ENCODE measurements around the gene BDP1.
"Not testable (repeated sequence)": the region's sequence is repeated elsewhere in the genome, so short reads cannot be mapped to it uniquely, and the experiment has no call there.

Gene BDP1

DNA sequence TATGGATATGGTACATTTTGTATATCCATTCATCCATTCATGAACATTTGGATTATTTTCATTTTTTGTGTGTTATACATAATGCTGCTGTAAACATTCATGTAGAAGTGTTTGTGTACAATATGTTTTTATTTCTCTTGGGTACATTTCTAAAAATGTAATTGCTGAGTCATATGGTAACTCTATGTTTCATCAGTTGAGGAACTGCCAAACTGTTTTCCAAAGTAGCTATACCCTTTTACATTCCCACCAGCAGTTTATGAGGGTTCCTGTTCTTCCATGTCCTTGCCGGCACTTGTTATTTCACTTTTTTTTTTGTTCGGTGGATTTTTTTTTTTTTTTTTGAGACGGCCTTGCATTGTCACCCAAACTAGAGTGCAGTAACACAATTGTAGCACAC lies 77.7 kb downstream of the BDP1 start:
- H3K4me3 ChIP-seq (ENCODE audit: control insufficient read depth, low read depth, low read length), result no peak overlapping the region
- TF ChIP-seq, protein P1, sequence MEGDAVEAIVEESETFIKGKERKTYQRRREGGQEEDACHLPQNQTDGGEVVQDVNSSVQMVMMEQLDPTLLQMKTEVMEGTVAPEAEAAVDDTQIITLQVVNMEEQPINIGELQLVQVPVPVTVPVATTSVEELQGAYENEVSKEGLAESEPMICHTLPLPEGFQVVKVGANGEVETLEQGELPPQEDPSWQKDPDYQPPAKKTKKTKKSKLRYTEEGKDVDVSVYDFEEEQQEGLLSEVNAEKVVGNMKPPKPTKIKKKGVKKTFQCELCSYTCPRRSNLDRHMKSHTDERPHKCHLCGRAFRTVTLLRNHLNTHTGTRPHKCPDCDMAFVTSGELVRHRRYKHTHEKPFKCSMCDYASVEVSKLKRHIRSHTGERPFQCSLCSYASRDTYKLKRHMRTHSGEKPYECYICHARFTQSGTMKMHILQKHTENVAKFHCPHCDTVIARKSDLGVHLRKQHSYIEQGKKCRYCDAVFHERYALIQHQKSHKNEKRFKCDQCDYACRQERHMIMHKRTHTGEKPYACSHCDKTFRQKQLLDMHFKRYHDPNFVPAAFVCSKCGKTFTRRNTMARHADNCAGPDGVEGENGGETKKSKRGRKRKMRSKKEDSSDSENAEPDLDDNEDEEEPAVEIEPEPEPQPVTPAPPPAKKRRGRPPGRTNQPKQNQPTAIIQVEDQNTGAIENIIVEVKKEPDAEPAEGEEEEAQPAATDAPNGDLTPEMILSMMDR (IDR thresholded peaks at IDR 0.05; ENCODE audit: control insufficient read depth, insufficient read depth, low read depth, low read length, missing control alignments), result no peak
- DNase-seq (ENCODE audit: low read depth), result no peak

DNA sequence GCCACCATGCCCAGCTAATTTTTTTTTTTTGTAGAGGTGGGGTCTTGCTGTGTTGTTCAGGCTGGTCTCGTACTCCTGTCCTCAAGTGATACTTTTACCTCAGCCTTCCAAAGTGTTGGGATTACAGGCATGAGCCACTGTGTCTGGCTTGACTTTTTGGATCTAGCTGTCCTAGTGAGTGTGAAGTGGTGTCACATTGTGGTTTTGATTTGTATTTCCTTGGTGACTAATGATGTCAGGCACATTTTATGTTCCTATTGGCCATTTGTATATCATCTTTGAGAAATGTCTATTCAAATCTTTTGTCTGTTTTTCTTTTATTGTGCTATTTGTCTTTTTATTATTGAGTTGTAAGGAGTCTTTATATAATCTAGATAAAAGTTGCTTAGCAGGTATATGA lies 78.2 kb downstream of the BDP1 start:
- TF ChIP-seq, protein P1 (IDR thresholded peaks at IDR 0.05; ENCODE audit: control insufficient read depth, insufficient read depth, low read depth, low read length, missing control alignments), result no peak
- DNase-seq (ENCODE audit: low read depth), result no peak
- no peak overlapping the region for H3K4me3 ChIP-seq (ENCODE audit: control insufficient read depth, low read depth, low read length)

DNA sequence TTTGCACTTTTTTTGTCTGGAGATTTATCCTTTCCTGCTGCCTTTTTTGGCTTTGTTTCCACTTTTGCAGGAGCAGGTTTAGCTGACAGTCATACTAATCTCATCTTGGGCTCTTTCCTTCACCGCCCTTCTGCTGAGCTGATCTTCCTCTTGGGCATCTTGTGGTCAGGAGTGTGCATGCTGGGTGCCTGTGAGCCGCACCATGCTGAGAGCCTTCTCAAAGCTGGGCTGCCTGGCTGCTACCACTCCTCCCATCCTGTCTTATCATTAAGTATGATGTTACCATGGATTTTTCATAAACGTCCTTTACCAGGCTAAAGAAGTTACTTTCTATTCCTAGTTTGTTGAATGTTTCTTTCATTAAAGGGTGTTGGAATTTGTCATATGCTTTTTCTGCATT lies 82.2 kb downstream of the BDP1 start:
- no peak overlapping the region for H3K4me3 ChIP-seq (ENCODE audit: control insufficient read depth, low read depth, low read length)
- TF ChIP-seq, protein P1 (IDR thresholded peaks at IDR 0.05; ENCODE audit: control insufficient read depth, insufficient read depth, low read depth, low read length, missing control alignments), result no peak
- no peak for DNase-seq (ENCODE audit: low read depth)

DNA sequence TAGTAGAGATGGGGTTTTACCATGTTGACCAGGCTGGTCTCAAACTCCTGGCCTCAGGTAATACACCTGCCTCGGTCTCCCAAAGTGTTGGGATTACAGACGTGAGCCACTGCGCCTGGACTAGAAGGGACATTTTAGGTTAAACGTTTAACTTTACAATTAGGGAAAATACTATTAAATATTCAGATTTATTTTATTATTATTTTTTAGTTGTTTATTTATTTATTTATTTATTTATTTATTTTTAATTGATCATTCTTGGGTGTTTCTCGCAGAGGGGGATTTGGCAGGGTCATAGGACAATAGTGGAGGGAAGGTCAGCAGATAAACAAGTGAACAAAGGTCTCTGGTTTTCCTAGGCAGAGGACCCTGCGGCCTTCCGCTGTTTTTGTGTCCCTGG lies 95.4 kb downstream of the BDP1 start:
- not testable (repeated sequence) for DNase-seq (ENCODE audit: low read depth); H3K4me3 ChIP-seq (ENCODE audit: control insufficient read depth, low read depth, low read length)

DNA sequence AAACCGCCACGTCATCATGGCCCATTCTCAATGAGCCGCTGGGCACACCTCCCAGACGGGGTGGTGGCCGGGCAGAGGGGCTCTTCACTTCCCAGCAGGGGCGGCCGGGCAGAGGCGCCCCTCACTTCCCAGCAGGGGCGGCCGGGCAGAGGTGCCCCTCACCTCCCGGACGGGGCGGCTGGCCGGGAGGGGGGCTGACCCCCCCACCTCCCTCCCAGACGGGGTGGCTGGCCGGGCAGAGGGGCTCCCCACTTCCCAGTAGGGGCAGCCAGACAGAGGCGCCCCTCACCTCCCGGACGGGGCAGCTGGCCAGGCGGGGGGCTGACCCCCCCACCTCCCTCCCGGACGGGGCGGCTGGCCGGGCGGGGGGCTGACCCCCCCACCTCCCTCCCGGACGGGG lies 96.1 kb downstream of the BDP1 start:
- not testable (repeated sequence) for H3K4me3 ChIP-seq (ENCODE audit: control insufficient read depth, low read depth, low read length); DNase-seq (ENCODE audit: low read depth)

DNA sequence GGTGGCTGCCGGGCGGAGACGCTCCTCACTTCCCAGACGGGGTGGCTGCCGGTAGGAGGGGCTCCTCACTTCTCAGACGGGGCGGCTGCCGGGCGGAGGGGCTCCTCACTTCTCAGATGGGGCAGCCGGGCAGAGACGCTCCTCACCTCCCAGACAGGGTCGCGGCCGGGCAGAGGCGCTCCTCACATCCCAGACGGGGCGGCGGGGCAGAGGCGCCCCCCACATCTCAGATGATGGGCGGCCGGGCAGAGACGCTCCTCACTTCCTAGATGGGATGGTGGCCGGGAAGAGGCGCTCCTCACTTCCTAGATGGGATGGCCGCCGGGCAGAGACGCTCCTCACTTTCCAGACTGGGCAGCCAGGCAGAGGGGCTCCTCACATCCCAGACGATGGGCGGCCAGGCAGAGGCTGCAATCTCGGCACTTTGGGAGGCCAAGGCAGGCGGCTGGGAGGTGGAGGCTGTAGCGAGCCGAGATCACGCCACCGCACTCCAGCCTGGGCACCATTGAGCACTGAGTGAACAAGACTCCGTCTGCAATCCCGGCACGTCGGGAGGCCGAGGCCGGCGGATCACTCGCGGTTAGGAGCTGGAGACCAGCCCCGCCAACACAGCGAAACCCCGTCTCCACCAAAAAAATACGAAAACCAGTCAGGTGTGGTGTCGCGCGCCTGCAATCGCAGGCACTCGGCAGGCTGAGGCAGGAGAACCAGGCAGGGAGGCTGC lies 96.7 kb downstream of the BDP1 start:
- not testable (repeated sequence) for DNase-seq (ENCODE audit: low read depth); H3K4me3 ChIP-seq (ENCODE audit: control insufficient read depth, low read depth, low read length)

DNA sequence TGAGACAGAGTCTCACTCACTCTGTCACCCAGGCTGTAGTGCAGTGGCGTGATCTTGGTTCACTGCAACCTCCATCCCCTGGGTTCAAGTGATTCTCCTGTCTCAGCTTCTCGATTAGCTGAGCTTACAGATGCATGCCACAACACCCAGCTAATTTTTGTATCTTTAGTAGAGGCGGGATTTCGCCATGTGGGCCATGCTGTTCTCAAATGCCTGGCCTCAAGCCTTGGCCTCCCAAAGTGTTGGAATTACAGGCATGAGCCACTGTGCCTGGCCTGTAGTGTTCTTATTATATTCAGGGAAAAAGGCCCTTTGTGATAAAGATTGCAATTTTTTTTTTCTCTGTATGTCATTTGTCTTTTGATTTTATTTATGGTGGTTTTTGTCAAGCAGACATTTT lies 107.7 kb downstream of the BDP1 start:
- H3K4me3 ChIP-seq (ENCODE audit: control insufficient read depth, low read depth, low read length), result no peak overlapping the region
- no peak for DNase-seq (ENCODE audit: low read depth)
- TF ChIP-seq, protein P1 (IDR thresholded peaks at IDR 0.05; ENCODE audit: control insufficient read depth, insufficient read depth, low read depth, low read length, missing control alignments), result no peak

DNA sequence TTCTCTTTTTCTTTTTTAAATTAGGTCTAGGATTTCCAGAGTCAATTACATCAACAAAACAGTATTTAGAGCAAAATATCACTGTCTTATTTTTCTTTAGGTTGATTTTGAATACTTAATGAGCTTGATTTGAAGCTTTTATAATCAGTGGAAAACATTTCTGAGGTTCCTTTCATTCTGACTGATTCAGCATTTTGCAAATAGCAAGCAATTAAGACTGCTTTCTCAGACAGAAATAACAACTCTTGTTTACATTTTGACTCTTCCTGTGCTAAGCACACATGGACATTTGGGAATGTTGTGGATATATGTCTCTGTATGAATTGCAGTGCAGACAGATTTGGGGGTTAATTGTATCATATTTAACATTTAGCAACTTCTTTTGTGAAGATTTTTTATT lies 109.4 kb downstream of the BDP1 start:
- no peak overlapping the region for H3K4me3 ChIP-seq (ENCODE audit: control insufficient read depth, low read depth, low read length)
- DNase-seq (ENCODE audit: low read depth), result no peak
- TF ChIP-seq, protein P1 (IDR thresholded peaks at IDR 0.05; ENCODE audit: control insufficient read depth, insufficient read depth, low read depth, low read length, missing control alignments), result no peak
